Panc1 (cell line): ENCODE results near the gene FAM186B. TPM values are rescaled to one million over a fixed set of nuclear protein-coding genes. Genes with fewer than 3 reads are reported as not detected.

Experiments used
- ATAC-seq: fragments of 200-7000 bp; cut with Tn5 transposase; 2 replicates; pipeline ENCODE4 v1.9.1; 2020; ENCODE audit warnings: mild to moderate bottlenecking, moderate library complexity
- BruUV-seq: library from RNA; stranded (reverse); fragments of 400-500 nt; replicated peaks from 2 replicates; lab custom pipeline; 2021; lab: Mats Ljungman, UMichigan
- CTCF ChIA-PET: fragments of 300-600 bp; sonication (Branson Sonifier 250); formaldehyde crosslinking; loops from one replicate; lab custom pipeline; 2022; ENCODE audit warnings: antibody characterized with exemption; lab: Charles Lee
- POLR2A ChIA-PET: fragments of 300-600 bp; sonication (Branson Sonifier 250); formaldehyde crosslinking; loops from one replicate; lab custom pipeline; 2022; ENCODE audit warnings: antibody characterized with exemption; lab: Charles Lee
- DNase-seq: peaks from one replicate; pipeline ENCODE4 v3.0.0-alpha.2; 2010; ENCODE audit warnings: low read depth, low spot score
- H3K27ac ChIP-seq: 2 replicates; pipeline ENCODE4 v1.5.1; 2011; ENCODE audit warnings: mild to moderate bottlenecking, low read length, inconsistent platforms
- H3K27me3 ChIP-seq: fragments of 200-500 bp; sonication (Bioruptor generic); 2 replicates; pipeline ENCODE4 v1.6.0; 2014; ENCODE audit warnings: low read length, inconsistent platforms; ENCODE audit not compliant: control insufficient read depth, insufficient read depth
- H3K36me3 ChIP-seq: fragments of 200-500 bp; sonication (Bioruptor generic); 2 replicates; pipeline ENCODE4 v1.5.1; 2014; ENCODE audit warnings: inconsistent platforms, mild to moderate bottlenecking, low read length, moderate library complexity; ENCODE audit not compliant: control insufficient read depth, insufficient read depth
- H3K4me1 ChIP-seq: 2 replicates; pipeline ENCODE4 v1.5.1; 2011; ENCODE audit warnings: inconsistent platforms, mild to moderate bottlenecking, low read length, moderate library complexity; ENCODE audit not compliant: control insufficient read depth, insufficient read depth
- H3K4me3 ChIP-seq, 2 experiments: 2 replicates each; pipeline ENCODE4 v1.5.1; 2011 to 2012; ENCODE audit warnings: low read depth in 2 of 2, low read length in 2 of 2, mild to moderate bottlenecking in 2 of 2, inconsistent platforms in 1 of 2, moderate library complexity in 1 of 2
- H3K9me3 ChIP-seq: fragments of 200-500 bp; sonication (Bioruptor generic); 2 replicates; pipeline ENCODE4 v1.5.1; 2014; ENCODE audit warnings: low read depth, mild to moderate bottlenecking, inconsistent platforms, low read length, moderate library complexity; ENCODE audit not compliant: control insufficient read depth, insufficient read depth
- POLR2AphosphoS5 ChIP-seq: IDR thresholded peaks from 2 replicates; pipeline ENCODE4 v1.6.1; 2012; ENCODE audit warnings: mild to moderate bottlenecking, low read depth, low read length, moderate library complexity
- SIN3A ChIP-seq: IDR thresholded peaks from 2 replicates; pipeline ENCODE4 v1.6.1; 2012; ENCODE audit warnings: low read depth, mild to moderate bottlenecking, low read length, moderate library complexity, borderline replicate concordance; ENCODE audit not compliant: insufficient read depth
- TCF7L2 ChIP-seq: IDR thresholded peaks from 2 replicates; pipeline ENCODE4 v1.6.1; 2011; ENCODE audit warnings: mild to moderate bottlenecking, low read depth, low read length, inconsistent platforms
- in situ Hi-C: cut with HindIII; loops from 2 replicates; pipeline ENCODE4 v1.10.0; 2016; ENCODE audit warnings: low sequenced_read_pairs, low pct_unique_long_range_greater_than_20kb
- intact Hi-C: fragments of 100-400 bp; cut with micrococcal nuclease; formaldehyde crosslinking; loops from one replicate; pipeline ENCODE4 v1.10.0; 2022; ENCODE audit not compliant: unreplicated experiment
- total RNA-seq: library from RNA; stranded (reverse); gene quantifications from one replicate; pipeline ENCODE4 v1.2.1, GENCODE V29; 2021; ENCODE audit not compliant: unreplicated experiment
- TF ChIP-seq, protein P1 (sequence below), 2 experiments: IDR thresholded peaks; 2 replicates each; pipeline ENCODE4 v1.6.1; 2011 to 2012; ENCODE audit warnings: low read depth in 2 of 2, control low read depth in 1 of 2, low read length in 1 of 2, mild to moderate bottlenecking in 1 of 2, moderate library complexity in 1 of 2; ENCODE audit not compliant: insufficient read depth in 1 of 2
- TF ChIP-seq, protein P2 (sequence below): fragments of 450-650 bp; IDR thresholded peaks from 2 replicates; pipeline ENCODE4 v1.5.1; 2017; ENCODE audit warnings: mild to moderate bottlenecking

Gene FAM186B
- total RNA-seq, 1 experiment from 2014 or later, result 0.13 TPM

DNA sequence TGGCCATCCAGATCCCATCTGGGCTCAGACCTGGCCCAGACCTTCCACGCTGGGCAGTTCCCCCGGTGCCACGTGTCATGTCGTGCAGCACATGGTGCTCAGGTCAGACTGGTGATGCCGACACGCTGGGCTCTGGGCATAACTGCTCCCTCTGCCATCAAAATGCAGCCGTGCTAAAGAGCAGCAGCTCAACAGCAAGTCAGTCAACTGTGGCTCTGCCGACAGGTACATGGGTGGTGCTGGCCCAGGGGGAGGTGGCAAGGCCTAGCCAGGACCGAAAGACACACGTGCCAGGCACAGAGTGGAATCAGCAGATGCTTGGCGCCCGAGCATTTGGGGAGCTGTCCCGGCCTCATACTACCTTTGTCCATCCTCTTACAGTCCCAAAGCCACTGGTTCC lies 39.1 kb downstream of the FAM186B start:
- in situ Hi-C loops (no loop called here), intact Hi-C loops (no loop called here)
- Histone ChIP-seq H3K27ac (no peak overlapping the region; the same call in 1 of the 2 replicates), H3K4me3 (no peak overlapping the region), H3K36me3 (peaks cover 3% of the 10 kb centered on the region; the same call in 1 of the 2 replicates), H3K27me3 (no peaks in the 10 kb centered on the region), H3K9me3 (no peaks in the 10 kb centered on the region), H3K4me1 (peaks cover 12% of the 10 kb centered on the region)
- DNase-seq (no peak), ATAC-seq (no peak)
- ChIA-PET CTCF (interaction anchor here (0.6 kb wide), 1 partner anchor 268 kb away, joined by 10 read pairs; no protein-coding TSS in a partner anchor), POLR2A (no interaction called here)
- no TSS peak for BruUV-seq
- TF ChIP-seq, protein P1, sequence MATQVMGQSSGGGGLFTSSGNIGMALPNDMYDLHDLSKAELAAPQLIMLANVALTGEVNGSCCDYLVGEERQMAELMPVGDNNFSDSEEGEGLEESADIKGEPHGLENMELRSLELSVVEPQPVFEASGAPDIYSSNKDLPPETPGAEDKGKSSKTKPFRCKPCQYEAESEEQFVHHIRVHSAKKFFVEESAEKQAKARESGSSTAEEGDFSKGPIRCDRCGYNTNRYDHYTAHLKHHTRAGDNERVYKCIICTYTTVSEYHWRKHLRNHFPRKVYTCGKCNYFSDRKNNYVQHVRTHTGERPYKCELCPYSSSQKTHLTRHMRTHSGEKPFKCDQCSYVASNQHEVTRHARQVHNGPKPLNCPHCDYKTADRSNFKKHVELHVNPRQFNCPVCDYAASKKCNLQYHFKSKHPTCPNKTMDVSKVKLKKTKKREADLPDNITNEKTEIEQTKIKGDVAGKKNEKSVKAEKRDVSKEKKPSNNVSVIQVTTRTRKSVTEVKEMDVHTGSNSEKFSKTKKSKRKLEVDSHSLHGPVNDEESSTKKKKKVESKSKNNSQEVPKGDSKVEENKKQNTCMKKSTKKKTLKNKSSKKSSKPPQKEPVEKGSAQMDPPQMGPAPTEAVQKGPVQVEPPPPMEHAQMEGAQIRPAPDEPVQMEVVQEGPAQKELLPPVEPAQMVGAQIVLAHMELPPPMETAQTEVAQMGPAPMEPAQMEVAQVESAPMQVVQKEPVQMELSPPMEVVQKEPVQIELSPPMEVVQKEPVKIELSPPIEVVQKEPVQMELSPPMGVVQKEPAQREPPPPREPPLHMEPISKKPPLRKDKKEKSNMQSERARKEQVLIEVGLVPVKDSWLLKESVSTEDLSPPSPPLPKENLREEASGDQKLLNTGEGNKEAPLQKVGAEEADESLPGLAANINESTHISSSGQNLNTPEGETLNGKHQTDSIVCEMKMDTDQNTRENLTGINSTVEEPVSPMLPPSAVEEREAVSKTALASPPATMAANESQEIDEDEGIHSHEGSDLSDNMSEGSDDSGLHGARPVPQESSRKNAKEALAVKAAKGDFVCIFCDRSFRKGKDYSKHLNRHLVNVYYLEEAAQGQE (IDR thresholded peaks at IDR 0.05; ENCODE audit: insufficient read depth in 1 of 2, low read depth in 2 of 2, low read length in 1 of 2), result no peak
- no peak for TF ChIP-seq SIN3A
- no peak for TF ChIP-seq TCF7L2
- TF ChIP-seq POLR2AphosphoS5, result no peak

DNA sequence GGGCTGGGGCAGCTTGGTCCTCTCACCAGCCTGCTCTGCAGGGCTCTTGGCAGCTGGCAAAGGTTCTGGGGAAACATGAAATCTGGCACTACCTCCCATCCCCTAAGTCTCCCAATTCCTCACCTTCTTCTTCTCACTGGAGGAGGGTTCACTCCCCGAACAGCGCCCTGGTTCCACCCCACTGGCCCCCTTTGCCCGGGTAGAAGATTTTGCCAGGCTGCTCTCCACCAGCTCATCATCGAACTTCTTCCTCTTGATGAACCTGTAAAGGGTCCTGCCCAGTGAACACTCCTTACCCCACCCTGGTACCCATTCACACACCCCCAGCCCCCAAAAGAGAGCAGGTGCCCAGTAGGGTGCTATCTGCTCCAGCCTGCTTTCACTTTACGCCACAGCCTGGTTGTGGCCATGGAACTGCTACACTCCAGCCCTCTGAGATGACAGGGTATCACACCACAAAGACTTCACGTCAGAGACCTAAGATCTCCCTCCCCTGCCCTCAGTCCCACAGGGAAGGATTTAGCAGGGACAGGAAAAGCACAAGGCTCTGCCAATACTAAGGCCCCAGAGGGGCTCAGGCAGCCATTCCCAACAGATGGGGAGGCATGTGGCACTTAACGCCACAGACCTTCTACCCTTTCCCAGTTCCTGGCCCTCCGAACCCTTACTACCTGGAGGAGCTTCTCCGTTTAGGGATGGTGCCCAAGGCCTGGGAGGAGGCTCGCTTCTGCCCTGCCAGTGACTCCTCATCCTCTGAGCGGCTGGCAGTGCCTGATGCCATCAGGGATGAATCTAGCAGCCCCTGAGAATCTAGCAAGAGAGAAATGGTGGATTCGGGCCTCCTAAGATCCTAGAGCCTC lies 39.8 kb downstream of the FAM186B start:
- H3K27me3 ChIP-seq, result no peaks in the 10 kb centered on the region
- H3K4me3 ChIP-seq, result no peak overlapping the region
- intact Hi-C loops (no loop called here), in situ Hi-C loops (no loop called here)
- no peak overlapping the region for H3K27ac ChIP-seq
- POLR2A ChIA-PET, result no interaction called here
- H3K4me1 ChIP-seq, result peaks cover 12% of the 10 kb centered on the region
- H3K9me3 ChIP-seq, result no peaks in the 10 kb centered on the region
- BruUV-seq, result no TSS peak
- H3K36me3 ChIP-seq, result peaks cover 3% of the 10 kb centered on the region; the same call in 1 of the 2 replicates
- TF ChIP-seq, protein P2, sequence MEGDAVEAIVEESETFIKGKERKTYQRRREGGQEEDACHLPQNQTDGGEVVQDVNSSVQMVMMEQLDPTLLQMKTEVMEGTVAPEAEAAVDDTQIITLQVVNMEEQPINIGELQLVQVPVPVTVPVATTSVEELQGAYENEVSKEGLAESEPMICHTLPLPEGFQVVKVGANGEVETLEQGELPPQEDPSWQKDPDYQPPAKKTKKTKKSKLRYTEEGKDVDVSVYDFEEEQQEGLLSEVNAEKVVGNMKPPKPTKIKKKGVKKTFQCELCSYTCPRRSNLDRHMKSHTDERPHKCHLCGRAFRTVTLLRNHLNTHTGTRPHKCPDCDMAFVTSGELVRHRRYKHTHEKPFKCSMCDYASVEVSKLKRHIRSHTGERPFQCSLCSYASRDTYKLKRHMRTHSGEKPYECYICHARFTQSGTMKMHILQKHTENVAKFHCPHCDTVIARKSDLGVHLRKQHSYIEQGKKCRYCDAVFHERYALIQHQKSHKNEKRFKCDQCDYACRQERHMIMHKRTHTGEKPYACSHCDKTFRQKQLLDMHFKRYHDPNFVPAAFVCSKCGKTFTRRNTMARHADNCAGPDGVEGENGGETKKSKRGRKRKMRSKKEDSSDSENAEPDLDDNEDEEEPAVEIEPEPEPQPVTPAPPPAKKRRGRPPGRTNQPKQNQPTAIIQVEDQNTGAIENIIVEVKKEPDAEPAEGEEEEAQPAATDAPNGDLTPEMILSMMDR, result no peak
- TF ChIP-seq POLR2AphosphoS5 (no peak), TCF7L2 (no peak), SIN3A (no peak)
- TF ChIP-seq, protein P1 (IDR thresholded peaks at IDR 0.05; ENCODE audit: insufficient read depth in 1 of 2, low read depth in 2 of 2, low read length in 1 of 2), result no peak
- ATAC-seq (no peak), DNase-seq (no peak)
- CTCF ChIA-PET, result interaction anchor here (0.6 kb wide), 1 partner anchor 493 kb away, joined by 3 read pairs; no protein-coding TSS in a partner anchor
